Body of pancreas (tissue), 4 donors: ENCODE data around the gene HYPK. TPM values are rescaled to one million over a fixed set of nuclear protein-coding genes. Genes with fewer than 3 reads are reported as not detected.
"Not testable (repeated sequence)": the region's sequence is repeated elsewhere in the genome, so short reads cannot be mapped to it uniquely, and the experiment has no call there.

Source experiments
- ATAC-seq: fragments of 150-250 bp; one replicate; pipeline ENCODE4 v1.9.1; 2016
- DNase-seq, 4 donors: peaks; one replicate each; pipeline ENCODE4 v3.0.0-alpha.2; 2019
- H3K27ac ChIP-seq, 4 donors: fragments of 200-600 bp; sonication (generic); 1 replicate in 3 of 4; 2 replicates in 1 of 4; pipeline versions ENCODE4 v1.5.1 to v1.6.1; 2016 to 2019; ENCODE audit warnings: mild to moderate bottlenecking in 1 of 4, mixed read lengths in 1 of 4, moderate library complexity in 1 of 4
- H3K27me3 ChIP-seq, 2 donors: fragments of 200-600 bp; sonication (generic); one replicate each; pipeline ENCODE4 v1.6.0; 2016; ENCODE audit warnings: mild to moderate bottlenecking in 1 of 2
- H3K36me3 ChIP-seq, 2 donors: fragments of 200-600 bp; sonication (generic); replicated peaks in 1 of 2; 2 replicates each; pipeline ENCODE4 v1.5.1; 2016; ENCODE audit warnings: low read depth in 2 of 2; ENCODE audit not compliant: insufficient read depth in 1 of 2
- H3K4me1 ChIP-seq: fragments of 200-600 bp; sonication (generic); one replicate; pipeline ENCODE4 v1.6.0; 2016
- H3K4me3 ChIP-seq, 2 donors: fragments of 200-600 bp; sonication (generic); 1 replicate in 1 of 2; 2 replicates in 1 of 2; pipeline ENCODE4 v1.5.1; 2016 to 2019
- H3K9me3 ChIP-seq, 3 donors: fragments of 200-600 bp; sonication (generic); 1 replicate in 2 of 3; 2 replicates in 1 of 3; pipeline ENCODE4 v1.5.1; 2016
- CTCF ChIP-seq, 7 experiments: fragments of 450-650 bp in 4 of 7; fragments of 200-600 bp in 3 of 7; sonication (generic) in 3 of 7; IDR thresholded peaks; one replicate each; pipeline ENCODE4 v1.5.1; 2016 to 2019; ENCODE audit warnings: antibody characterized with exemption in 7 of 7
- POLR2A ChIP-seq, 3 donors: fragments of 450-650 bp; IDR thresholded peaks; one replicate each; pipeline ENCODE4 v1.6.1; 2016; ENCODE audit warnings: antibody characterized with exemption in 3 of 3, mild to moderate bottlenecking in 2 of 3
- WGBS, 2 donors: methylation state at CpG; one replicate each; pipeline ENCODE4 v1.1.5; 2017; 5-methylcytosine and 5-hydroxymethylcytosine counted together
- intact Hi-C: fragments of 100-400 bp; cut with DNase I; formaldehyde crosslinking; loops from one replicate; pipeline ENCODE4 v1.15.1; 2023
- total RNA-seq, 2 donors: library from RNA; depleted of rRNA; stranded (reverse); fragments of >200 nt; gene quantifications; one replicate each; pipeline ENCODE4 v1.1.0, GENCODE V29; 2016

Gene HYPK
- total RNA-seq, 2 donors from 2014 or later, result 13.2 to 52.9 TPM

GRCh38 chr15:43821505-43821904, 21.1 kb downstream of the HYPK start:
- intact Hi-C loops, result no loop called here
- WGBS, 2 donors, result 46 to 60% methylated on average over 3 of the region's 3 CpGs
- no peak for ATAC-seq

DNA sequence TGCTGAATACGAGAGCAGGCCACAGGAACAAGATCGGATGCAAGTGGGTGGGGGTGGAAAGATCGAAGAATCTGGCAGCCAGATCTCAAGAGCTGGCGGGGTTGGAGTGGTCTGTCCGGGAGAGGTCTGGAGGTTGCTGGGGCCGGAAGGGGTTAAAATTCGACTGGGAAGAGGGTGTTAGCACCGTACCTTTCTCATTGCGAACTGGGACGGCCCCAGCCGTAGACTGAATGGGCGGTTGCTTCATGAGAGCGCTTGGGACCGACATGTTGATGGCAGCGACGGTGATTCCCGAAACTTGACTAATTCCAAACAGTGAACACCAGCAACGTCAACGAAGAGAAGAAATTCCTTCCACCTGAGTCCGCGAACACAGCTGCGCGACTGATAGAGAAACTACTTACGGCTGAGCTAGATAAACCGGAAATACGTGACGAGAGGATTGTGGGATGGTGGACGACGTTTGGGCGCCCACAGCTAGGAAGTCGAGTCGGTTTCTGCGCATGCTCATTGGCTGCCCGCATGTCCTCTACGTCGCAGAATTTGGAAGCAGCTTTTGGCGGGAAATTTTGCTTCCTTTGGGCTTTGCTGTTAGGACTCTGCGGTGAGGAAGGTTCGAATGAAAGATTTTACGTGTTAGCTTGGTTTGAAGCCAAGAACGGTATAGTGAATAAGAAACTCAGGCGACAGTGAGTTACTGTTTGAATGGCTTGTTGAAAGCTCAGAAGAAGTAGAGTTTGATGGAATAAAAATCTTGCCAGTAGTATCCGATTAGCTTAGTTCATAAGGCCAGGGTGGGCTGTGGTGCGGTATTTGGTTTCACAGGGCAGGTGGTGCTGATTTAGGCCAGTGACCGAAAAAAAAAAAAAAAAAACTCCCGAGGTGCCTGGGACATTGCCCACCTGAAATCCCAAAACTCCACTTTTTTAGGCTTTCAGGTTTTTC, 24.2 kb downstream of the HYPK start, which contains the start of gene MFAP1:
Gene MFAP1 (minus strand): TSS at position 389 of the 945 bp plus-strand sequence. CDS start 121 bp downstream, at position 268.
- TF ChIP-seq CTCF (IDR thresholded peaks at IDR 0.05) (no peak), POLR2A (IDR thresholded peaks at IDR 0.05) (peak; percentile 75 to 97 (median 96))
- ATAC-seq (peak; percentile 98), DNase-seq (peak; percentile 95 to 98 (median 98))
- 7% methylated on average over 46 of the region's 46 CpGs for WGBS, 2 donors
- H3K27ac ChIP-seq, result peak within 1 kb of the TSS; percentile 84 to 96 (median 94)
- intact Hi-C loops, result no loop called here
- H3K9me3 ChIP-seq, result no peaks in the 10 kb centered on the region
- H3K27me3 ChIP-seq, result no peaks in the 10 kb centered on the region
- H3K36me3 ChIP-seq, result no peaks in the 10 kb centered on the region
- peaks cover 44% of the 10 kb centered on the region for H3K4me1 ChIP-seq
- peak within 1 kb of the TSS; percentile 67 to 76 for H3K4me3 ChIP-seq

More at GRCh38 chr15:43821505-43821904, 21.1 kb downstream of the HYPK start:
- Histone ChIP-seq H3K4me3 (no peak overlapping the region), H3K27ac (no peak overlapping the region), H3K9me3 (no peaks in the 10 kb centered on the region), H3K4me1 (peaks cover 35% of the 10 kb centered on the region), H3K27me3 (no peaks in the 10 kb centered on the region), H3K36me3 (peaks cover 0 to 5% of the 10 kb centered on the region in 2 donors)
- DNase-seq, result no peak
- TF ChIP-seq CTCF (IDR thresholded peaks at IDR 0.05), result no peak
- no peak for TF ChIP-seq POLR2A (IDR thresholded peaks at IDR 0.05)

DNA sequence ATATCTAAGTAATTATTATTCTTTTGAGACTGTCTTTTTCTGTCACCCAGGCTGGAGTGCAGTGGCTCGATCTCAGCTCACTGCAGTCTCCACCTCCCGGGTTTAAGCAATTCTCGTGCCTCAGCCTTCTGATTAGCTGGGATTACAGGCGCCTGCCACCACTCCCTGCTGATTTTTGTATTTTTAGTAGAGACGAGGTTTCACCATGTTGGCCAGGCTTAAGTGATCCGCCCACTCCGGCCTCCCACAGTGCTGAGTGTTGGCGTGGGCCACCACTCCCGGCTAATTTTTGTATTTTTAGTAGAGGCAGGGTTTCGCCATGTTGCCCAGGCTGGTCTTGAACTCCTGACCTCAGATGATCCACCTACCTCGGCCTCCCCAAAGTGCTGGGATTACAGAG, 24.9 kb downstream of the HYPK start:
- ATAC-seq, DNase-seq, H3K36me3 ChIP-seq, H3K27me3 ChIP-seq, H3K4me3 ChIP-seq, H3K27ac ChIP-seq, intact Hi-C loops, H3K9me3 ChIP-seq: not testable (repeated sequence)
- WGBS, 2 donors, result 83 to 90% methylated on average over 10 to 11 of the region's 11 CpGs
- H3K4me1 ChIP-seq, result peaks cover 44% of the 10 kb centered on the region

- no peak for DNase-seq
- intact Hi-C loops, result no loop called here
These were observed 25.7 kb downstream of the HYPK start for GRCh38 chr15:43826029-43826507.

More at GRCh38 chr15:43826029-43826507, 25.7 kb downstream of the HYPK start:
- 92 to 93% methylated on average over 11 of the region's 11 CpGs for WGBS, 2 donors
- Histone ChIP-seq H3K4me3 (no peak overlapping the region), H3K36me3 (no peaks in the 10 kb centered on the region), H3K4me1 (peaks cover 44% of the 10 kb centered on the region), H3K27me3 (no peaks in the 10 kb centered on the region), H3K27ac (peak overlapping the region in 3 of 4 donors; percentile 66 to 76 (median 70)), H3K9me3 (no peaks in the 10 kb centered on the region)
- ATAC-seq, result no peak
- TF ChIP-seq CTCF (IDR thresholded peaks at IDR 0.05) (no peak), POLR2A (IDR thresholded peaks at IDR 0.05) (no peak)
